Hair follicle dermal papilla cell (primary cell): ENCODE measurements around the gene SLC22A6. TPM values are rescaled to one million over a fixed set of nuclear protein-coding genes. Genes with fewer than 3 reads are reported as not detected.

Experiments used
- small RNA-seq: library from RNA; depleted of rRNA; stranded (forward); fragments of <200 nt; gene quantifications from one replicate; pipeline ENCODE3, GENCODE V24; 2012
- total RNA-seq: library from RNA; depleted of rRNA; stranded (reverse); fragments of >200 nt; gene quantifications from 2 replicates; pipeline ENCODE4 v1.2.3, GENCODE V29; 2012

SLC22A6 gene, protein sequence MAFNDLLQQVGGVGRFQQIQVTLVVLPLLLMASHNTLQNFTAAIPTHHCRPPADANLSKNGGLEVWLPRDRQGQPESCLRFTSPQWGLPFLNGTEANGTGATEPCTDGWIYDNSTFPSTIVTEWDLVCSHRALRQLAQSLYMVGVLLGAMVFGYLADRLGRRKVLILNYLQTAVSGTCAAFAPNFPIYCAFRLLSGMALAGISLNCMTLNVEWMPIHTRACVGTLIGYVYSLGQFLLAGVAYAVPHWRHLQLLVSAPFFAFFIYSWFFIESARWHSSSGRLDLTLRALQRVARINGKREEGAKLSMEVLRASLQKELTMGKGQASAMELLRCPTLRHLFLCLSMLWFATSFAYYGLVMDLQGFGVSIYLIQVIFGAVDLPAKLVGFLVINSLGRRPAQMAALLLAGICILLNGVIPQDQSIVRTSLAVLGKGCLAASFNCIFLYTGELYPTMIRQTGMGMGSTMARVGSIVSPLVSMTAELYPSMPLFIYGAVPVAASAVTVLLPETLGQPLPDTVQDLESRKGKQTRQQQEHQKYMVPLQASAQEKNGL
- total RNA-seq, result not detected in 2 replicates

DNA sequence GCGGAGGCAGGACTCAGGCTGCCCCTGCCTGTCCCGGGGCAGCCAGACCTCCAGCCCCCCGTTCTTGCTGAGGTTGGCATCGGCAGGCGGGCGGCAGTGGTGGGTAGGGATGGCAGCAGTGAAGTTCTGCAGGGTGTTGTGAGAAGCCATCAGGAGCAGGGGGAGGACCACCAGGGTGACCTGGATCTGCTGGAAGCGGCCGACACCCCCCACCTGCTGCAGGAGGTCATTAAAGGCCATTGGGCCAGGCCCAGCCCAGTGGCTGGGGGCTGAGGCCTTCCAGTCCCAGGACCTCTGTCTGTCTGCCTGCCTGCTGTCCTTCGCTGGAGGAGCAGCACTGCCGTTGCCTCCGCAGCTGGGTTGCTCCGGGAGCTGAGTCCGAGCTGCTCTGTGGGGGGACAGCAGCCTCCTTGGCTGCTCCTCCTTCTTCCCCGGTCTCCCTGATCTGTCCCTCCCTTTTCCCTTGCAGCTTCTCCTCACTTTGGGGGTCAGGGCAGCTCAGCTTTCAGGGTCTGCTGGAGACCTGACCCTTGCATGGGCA, at the start of gene SLC22A6:
Gene SLC22A6 (minus strand): TSS at position 517 of the 541 bp plus-strand sequence. CDS start 277 bp downstream, at position 240.

DNA sequence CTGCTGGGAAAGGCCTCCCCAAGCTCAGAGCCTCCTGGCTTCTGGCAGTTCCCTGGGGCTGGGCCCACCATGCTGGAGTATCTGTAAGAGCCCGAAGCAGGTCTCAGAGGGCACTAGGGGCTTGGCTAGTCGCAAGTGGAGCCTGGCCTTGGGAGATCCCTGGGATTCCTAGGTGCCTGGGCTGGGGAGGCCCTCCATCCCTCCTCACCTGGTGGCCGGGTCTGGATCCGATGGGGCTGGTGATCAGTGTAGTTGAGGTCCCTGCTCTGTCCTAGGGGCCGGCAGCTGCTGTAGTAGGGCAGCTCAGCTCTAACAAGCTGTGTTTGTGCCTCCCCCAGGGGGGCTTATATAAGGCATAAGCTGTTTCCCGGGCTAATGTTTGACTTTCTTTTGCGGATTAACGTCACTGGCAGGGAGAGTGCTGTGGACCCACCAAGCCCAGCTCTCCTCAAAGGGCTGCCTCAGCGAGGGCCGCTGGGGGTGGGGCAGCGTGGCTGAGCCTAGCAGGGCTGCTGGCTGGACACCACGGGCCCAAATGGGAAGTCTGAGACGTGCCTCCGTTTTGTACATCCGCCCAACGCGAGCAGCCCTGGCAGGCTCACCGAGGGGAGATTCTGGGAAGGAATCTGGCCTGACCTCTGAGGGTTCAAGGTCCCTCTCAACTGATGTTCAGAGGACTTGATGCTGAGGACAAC, 30.9 kb upstream of the SLC22A6 start, which contains the start of gene SLC22A8:
Gene SLC22A8 (minus strand): TSS at position 321 of the 695 bp plus-strand sequence. CDS start 883 bp downstream, outside the sequence.

Small RNA genes within 50 kb of the gene (small RNA-seq; reads per million reads assigned to genes)
- not detected for gene RN7SL259P

Other genes with a start within 250 kb of the SLC22A6 start
- 19.3 and 21.4 TPM in 2 replicates for gene ZBTB3, start 230.8 kb downstream of the SLC22A6 start, total RNA-seq
- 34.9 and 47.2 TPM in 2 replicates for gene POLR2G, start 223.4 kb downstream of the SLC22A6 start, total RNA-seq
- gene TAF6L, start 213.6 kb downstream of the SLC22A6 start, total RNA-seq, result 13.5 and 19.5 TPM in 2 replicates
- 38.0 and 38.1 TPM in 2 replicates for gene TMEM179B, start 197.6 kb downstream of the SLC22A6 start, total RNA-seq
- gene TMEM223, start 193.0 kb downstream of the SLC22A6 start, total RNA-seq, result 12.3 and 13.1 TPM in 2 replicates
- gene NXF1, start 179.5 kb downstream of the SLC22A6 start, total RNA-seq, result 30.5 and 38.9 TPM in 2 replicates
- 48.3 and 56.5 TPM in 2 replicates for gene STX5, start 152.9 kb downstream of the SLC22A6 start, total RNA-seq
- not detected in 2 replicates for gene TEX54, start 152.1 kb downstream of the SLC22A6 start, total RNA-seq
- 28.9 and 29.1 TPM in 2 replicates for gene WDR74, start 145.4 kb downstream of the SLC22A6 start, total RNA-seq
- gene SLC3A2, start 104.1 kb downstream of the SLC22A6 start, total RNA-seq, result 169 and 184 TPM in 2 replicates
- gene CHRM1, start 63.6 kb downstream of the SLC22A6 start, total RNA-seq, result not detected in 2 replicates
- not detected in 2 replicates for gene SLC22A8, start 30.9 kb upstream of the SLC22A6 start, total RNA-seq
- not detected in 2 replicates for gene SLC22A24, start 159.3 kb upstream of the SLC22A6 start, total RNA-seq